ENCODE measurements around the gene CLCNKB.

CLCNKB gene

GRCh38 chr1:16013908-16014258 is 29.7 kb upstream of the CLCNKB start:
- Histone ChIP-seq H4K20me1 (ENCODE audit: insufficient read depth) (no peaks in the 10 kb centered on the region), H2AFZ (ENCODE audit: low read depth) (no peak overlapping the region), H3K27ac (peak overlapping the region; percentile 69), H3K36me3 (ENCODE audit: insufficient read depth) (no peaks in the 10 kb centered on the region), H3K9ac (peak overlapping the region; percentile 76), H3K4me1 (ENCODE audit: low read depth, poor library complexity, severe bottlenecking) (peaks cover 60% of the 10 kb centered on the region), H3K27me3 (ENCODE audit: insufficient read depth, low read depth) (no peaks in the 10 kb centered on the region), H3K4me3 (IDR thresholded peaks at IDR 0.05; ENCODE audit: insufficient read depth, low read depth, low read length) (no peak overlapping the region), H3K4me2 (peak overlapping the region; percentile 94), H3K79me2 (ENCODE audit: insufficient read depth, low read depth) (no peaks in the 10 kb centered on the region)
- TF ChIP-seq CTCF (conservative IDR thresholded peaks at IDR 0.05; ENCODE audit: low read depth, low read length) = no peak

- Histone ChIP-seq H3K9ac (peak overlapping the region; percentile 76), H4K20me1 (ENCODE audit: insufficient read depth) (no peaks in the 10 kb centered on the region), H3K79me2 (ENCODE audit: insufficient read depth, low read depth) (no peaks in the 10 kb centered on the region), H3K27ac (peak overlapping the region; percentile 69), H3K27me3 (ENCODE audit: insufficient read depth, low read depth) (no peaks in the 10 kb centered on the region), H2AFZ (ENCODE audit: low read depth) (peak overlapping the region; percentile 16; the same call in 1 of the 2 replicates), H3K4me2 (peak overlapping the region; percentile 94), H3K4me1 (ENCODE audit: low read depth, poor library complexity, severe bottlenecking) (peaks cover 61% of the 10 kb centered on the region), H3K36me3 (ENCODE audit: insufficient read depth) (no peaks in the 10 kb centered on the region), H3K4me3 (IDR thresholded peaks at IDR 0.05; ENCODE audit: insufficient read depth, low read depth, low read length) (no peak overlapping the region)
- TF ChIP-seq CTCF (conservative IDR thresholded peaks at IDR 0.05; ENCODE audit: low read depth, low read length) = no peak
These were observed 28.8 kb upstream of the CLCNKB start for GRCh38 chr1:16014509-16015482.

GRCh38 chr1:16015491-16015890 is 28.1 kb upstream of the CLCNKB start:
- Histone ChIP-seq H3K9ac (peak overlapping the region; percentile 76; the same call in 1 of the 2 replicates), H3K79me2 (ENCODE audit: insufficient read depth, low read depth) (no peaks in the 10 kb centered on the region), H3K4me1 (ENCODE audit: low read depth, poor library complexity, severe bottlenecking) (peaks cover 65% of the 10 kb centered on the region), H4K20me1 (ENCODE audit: insufficient read depth) (no peaks in the 10 kb centered on the region), H2AFZ (ENCODE audit: low read depth) (no peak overlapping the region), H3K27ac (peak overlapping the region; percentile 69), H3K4me2 (peak overlapping the region; percentile 94), H3K4me3 (IDR thresholded peaks at IDR 0.05; ENCODE audit: insufficient read depth, low read depth, low read length) (no peak overlapping the region), H3K36me3 (ENCODE audit: insufficient read depth) (no peaks in the 10 kb centered on the region), H3K27me3 (ENCODE audit: insufficient read depth, low read depth) (no peaks in the 10 kb centered on the region; the same call in 1 of the 2 replicates)
- no peak for TF ChIP-seq CTCF (conservative IDR thresholded peaks at IDR 0.05; ENCODE audit: low read depth, low read length)

GRCh38 chr1:16015960-16016901 is 27.4 kb upstream of the CLCNKB start:
- Histone ChIP-seq H3K27ac (peak overlapping the region; percentile 69; the same call in 1 of the 2 replicates), H3K4me2 (peak overlapping the region; percentile 94), H3K27me3 (ENCODE audit: insufficient read depth, low read depth) (no peaks in the 10 kb centered on the region; the same call in 1 of the 2 replicates), H3K79me2 (ENCODE audit: insufficient read depth, low read depth) (no peaks in the 10 kb centered on the region), H4K20me1 (ENCODE audit: insufficient read depth) (no peaks in the 10 kb centered on the region), H2AFZ (ENCODE audit: low read depth) (no peak overlapping the region; the same call in 1 of the 2 replicates), H3K4me3 (IDR thresholded peaks at IDR 0.05; ENCODE audit: insufficient read depth, low read depth, low read length) (no peak overlapping the region), H3K9ac (peak overlapping the region; percentile 22; the same call in 1 of the 2 replicates), H3K36me3 (ENCODE audit: insufficient read depth) (no peaks in the 10 kb centered on the region), H3K4me1 (ENCODE audit: low read depth, poor library complexity, severe bottlenecking) (peaks cover 65% of the 10 kb centered on the region)
- TF ChIP-seq CTCF (conservative IDR thresholded peaks at IDR 0.05; ENCODE audit: low read depth, low read length) = no peak

All from KMS-11 (cell line).